Activated CD4-positive, CD25-positive, alpha-beta regulatory T cell treated with anti-CD3 and anti-CD28 coated beads, Interleukin-2, amount 50 U/mL, for 72 hours (primary cell): ENCODE data around the gene CPXM1.

ENCODE experiments used
- DNase-seq: peaks from one replicate; pipeline ENCODE4 v3.0.0; 2021

The CPXM1 gene

DNA sequence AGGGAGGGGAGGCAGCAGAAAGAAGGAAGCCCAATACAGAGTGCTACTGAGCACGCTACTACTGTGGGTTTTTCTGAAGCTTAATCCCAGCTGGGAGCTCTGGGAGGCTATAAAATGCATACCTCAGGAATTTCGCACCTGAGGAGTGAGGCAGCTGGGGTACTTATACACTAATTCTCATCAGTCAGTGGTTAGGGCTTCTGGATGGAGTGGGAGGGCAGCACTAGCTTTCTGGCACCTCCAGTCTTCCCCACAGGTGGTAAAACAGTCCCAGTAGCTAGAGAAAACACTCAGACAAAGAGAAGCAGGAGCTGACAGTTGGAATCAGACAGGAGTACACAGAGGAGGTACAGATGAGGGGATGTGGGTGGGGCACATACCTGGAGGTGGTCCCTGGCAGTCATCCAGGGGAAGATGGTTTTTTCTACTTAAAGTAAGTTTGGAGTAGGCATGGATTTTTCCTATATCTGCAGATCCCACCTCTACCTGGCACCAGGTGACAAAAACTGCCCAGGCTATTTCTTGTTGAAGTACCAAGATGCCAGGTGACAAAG lies 37.8 kb downstream of the CPXM1 start:
- no peak for DNase-seq

DNA sequence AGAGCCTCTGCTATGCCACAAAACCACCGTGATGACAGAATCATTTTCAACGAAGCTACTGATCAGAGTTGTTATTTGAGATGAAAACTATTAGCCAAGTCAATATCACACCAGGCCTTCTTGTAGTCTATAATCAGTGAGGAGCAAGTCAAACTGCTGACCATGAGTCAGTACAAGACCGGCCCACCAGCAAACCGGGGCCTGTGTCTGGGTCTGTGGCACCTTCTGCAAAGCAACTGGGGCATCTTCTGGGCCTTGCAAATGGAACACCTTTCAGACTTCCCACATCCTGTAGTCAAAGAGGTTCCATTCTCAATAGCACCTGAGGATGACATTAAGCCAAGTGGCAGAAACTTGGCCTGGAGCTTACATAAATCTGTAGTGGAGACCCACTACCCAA lies 38.5 kb downstream of the CPXM1 start:
- DNase-seq = peak; percentile 4

DNA sequence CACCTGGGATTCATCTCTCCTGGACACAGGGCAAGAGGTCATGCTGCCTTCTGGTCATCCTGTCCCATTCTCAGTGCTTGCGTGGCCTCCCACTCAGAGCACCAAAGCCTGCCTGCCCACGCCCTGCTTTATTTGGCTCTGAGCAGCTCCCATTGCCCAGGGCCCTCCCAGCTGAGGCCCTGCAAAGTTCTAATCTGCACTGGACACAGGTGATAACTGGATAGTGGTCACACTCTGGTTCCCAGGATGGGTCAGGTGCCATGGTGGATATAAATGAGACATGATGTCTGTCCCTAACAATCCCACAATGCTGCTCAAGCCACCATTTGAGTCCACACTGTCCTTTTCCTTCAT lies 39.5 kb downstream of the CPXM1 start:
- DNase-seq = peak; percentile 5

DNA sequence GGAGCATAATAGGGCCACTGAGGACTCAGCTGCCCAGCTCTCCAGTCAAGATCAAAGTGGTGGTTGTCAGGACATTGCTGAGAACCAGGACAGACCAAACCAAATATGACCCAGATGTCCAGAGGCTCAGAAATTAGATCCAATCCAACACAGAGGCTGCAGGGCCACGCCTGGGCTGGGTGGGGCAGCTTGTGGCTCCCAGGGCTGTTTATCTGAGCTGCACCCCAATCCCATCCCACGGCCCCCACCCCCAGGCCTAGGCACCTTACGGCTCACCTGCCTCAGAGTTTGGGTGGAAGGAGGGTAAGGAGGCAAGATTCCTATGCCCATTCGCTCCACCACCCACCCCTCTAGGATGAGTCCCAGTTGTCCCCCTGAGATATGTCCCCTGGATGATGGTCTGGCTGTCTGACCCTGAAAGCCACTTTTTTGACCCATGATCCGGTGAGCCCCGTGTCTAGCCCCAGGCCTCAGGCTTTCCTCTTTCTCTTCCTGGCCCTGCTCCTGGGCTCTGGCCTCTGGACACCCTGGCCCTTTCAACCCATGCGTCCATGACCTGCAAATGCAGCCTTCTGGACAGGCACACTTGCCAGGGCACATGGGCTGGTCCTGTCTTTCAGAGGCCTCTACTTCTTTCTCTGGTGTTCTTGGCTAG lies 40.0 kb downstream of the CPXM1 start:
- DNase-seq = peak; percentile 3

DNA sequence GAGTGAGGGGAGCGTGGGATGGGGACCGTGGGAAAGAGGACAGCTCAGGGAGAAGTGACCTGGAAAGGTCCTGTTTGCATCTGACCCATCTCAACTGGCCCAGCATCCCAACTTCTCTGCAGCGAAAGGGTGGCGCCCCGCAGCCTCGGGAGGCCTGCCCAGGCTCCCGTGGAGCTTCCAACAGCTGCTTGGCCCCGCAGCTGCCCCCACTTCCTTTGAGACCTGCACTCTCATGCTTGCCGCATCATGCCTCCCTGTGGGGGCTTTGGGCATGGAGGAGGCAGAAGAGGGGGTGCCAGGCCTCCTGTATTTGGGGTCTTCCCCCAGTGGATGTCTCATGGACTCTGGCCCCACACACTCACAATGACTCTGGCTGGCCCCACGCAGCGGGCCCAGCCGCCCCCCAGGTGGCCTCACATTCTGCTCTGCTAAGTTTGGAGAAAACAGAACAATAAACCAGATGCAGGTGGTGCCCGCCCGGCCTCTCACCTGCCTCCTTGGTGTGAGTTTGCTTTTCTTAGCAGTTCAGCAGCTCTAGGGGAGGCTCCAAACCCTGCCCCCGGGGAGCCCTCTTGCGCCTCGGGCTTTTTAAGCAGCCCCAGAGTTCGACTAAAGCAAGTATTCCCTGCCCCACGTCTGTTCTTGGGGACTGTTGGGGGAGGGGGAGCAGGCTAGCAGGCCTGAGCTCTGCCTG lies 40.7 kb downstream of the CPXM1 start:
- DNase-seq = no peak

DNA sequence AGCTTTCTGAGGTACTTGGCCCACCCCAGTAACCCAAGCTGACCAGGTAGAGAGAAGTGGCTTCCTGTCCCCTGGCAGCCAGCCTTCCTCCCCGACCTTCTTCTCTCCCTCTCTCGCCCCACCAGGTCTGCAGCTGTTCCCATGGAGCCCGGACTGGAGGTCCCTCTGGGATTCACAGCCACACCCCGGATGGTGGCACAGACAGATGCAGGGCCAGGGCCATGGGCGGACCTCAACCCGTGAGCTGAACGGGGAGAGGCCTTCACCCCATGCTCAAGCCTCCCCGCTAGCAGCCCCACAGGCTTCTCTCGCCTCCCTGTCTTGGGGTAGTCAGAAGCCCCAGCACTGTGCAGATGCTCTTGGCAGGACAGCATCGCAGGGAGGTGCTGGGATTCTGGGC lies 41.3 kb downstream of the CPXM1 start:
- no peak for DNase-seq

GRCh38 chr20:2757969-2758368 lies 42.5 kb downstream of the CPXM1 start:
- no peak for DNase-seq

- DNase-seq = no peak
Measured at GRCh38 chr20:2757001-2757400, 43.4 kb downstream of the CPXM1 start.

GRCh38 chr20:2756056-2756611 lies 44.3 kb downstream of the CPXM1 start:
- DNase-seq = no peak

GRCh38 chr20:2755451-2756055 lies 44.9 kb downstream of the CPXM1 start:
- DNase-seq = no peak

DNA sequence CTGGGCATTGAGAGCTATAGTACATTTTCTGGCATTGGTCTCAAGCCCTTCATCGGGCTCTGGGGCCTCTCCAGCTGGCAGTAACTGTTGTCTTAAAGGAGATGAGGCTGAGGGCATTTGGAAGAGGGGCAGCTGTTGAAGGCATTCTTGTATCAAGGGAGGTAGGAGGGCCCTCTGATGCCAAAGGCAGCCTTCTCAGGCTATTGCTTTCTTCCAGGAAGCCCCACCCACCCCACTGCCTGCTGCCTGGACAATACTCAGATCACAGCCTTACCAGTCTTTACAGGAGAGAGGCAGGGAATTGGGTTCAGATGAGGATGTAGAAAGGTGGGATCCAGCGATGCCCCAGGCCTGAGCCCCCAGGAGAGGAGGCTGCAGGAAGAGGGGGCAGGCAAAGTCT lies 46.0 kb downstream of the CPXM1 start:
- no peak for DNase-seq

DNA sequence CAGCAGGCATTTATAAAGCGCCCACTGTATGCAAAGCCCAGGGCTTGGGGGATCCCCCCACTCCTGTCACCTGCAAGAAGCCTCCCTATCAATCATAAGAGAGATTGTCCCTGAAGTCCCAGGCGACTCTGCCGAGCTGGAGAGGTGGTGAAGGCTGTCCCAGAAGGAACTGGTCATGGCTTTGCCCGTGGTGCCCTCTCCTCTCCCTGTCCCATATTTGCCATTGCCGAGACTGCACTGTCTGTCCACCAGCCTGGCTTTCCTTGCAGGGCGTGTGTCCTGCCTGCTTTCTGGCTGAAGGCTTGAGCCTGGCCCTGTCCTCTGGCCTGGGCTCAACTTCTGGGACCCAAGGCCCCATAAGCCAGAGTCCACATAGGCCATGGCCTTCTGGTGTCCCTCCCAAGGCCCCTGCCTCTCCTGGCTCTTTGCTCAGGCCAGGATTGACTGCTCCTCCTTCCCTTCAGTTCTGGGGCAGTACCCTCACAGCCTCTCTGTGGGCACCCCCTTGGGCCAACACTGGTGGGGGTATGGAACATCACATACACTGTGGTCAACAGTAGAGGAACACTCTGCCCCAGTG lies 46.9 kb downstream of the CPXM1 start:
- DNase-seq = no peak

GRCh38 chr20:2752567-2753460 lies 47.6 kb downstream of the CPXM1 start:
- peak; percentile 48 for DNase-seq

GRCh38 chr20:2751878-2752566 lies 48.4 kb downstream of the CPXM1 start:
- peak; percentile 63 for DNase-seq

- DNase-seq = no peak
Measured at GRCh38 chr20:2751347-2751877, 49.0 kb downstream of the CPXM1 start.

DNA sequence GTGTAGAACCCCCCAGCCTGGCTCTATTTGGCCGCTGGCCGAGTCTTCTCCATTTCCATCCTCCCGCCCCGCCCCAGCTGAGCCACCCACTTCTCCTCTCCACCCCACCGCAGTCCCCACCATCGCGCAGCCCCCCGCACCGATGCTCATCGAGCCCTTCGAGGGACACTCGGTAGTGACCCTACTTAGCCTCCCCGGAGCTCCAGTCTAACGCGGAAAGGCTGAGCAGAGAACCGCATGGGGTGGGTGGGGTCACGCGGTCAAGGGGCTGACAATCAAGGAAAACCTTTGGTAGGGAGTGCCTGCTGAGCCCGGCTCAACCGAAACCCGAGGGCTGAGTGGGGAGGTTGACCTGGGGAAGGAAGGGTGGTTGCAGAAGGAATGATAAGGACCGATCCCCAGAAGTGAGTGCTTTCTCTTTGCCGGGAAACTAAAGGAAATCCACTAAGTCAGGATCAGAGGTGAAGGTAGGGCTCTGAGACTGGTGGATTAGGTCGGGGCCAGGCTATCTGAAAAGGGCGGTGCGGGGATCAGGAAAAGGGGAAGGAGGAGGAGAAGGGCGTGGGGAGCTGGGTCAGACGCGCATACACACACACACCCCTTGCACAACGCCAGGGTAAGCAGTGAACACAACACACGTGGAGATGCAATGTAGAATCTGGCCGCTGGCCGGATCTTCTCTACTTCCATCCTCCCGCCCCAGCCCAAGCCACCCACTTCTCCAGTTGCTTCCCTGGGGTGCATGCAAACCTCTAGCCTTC lies 49.8 kb downstream of the CPXM1 start:
- DNase-seq = no peak

- no peak for DNase-seq
Measured at GRCh38 chr20:2749951-2750490, 50.4 kb downstream of the CPXM1 start.

GRCh38 chr20:2749343-2749950 lies 51.0 kb downstream of the CPXM1 start:
- no peak for DNase-seq

- no peak for DNase-seq
Measured at GRCh38 chr20:2748551-2749342, 51.7 kb downstream of the CPXM1 start.
